HG03025 (cell line): ENCODE results near the gene ALDOB.
"Not testable (repeated sequence)": the region's sequence is repeated elsewhere in the genome, so short reads cannot be mapped to it uniquely, and the experiment has no call there.

Experiments
- ATAC-seq: cut with Tn5 transposase; IDR thresholded peaks from one replicate; pipeline ENCODE4 v1.9.1; 2021; ENCODE audit warnings: mild to moderate bottlenecking, moderate library complexity; ENCODE audit not compliant: unreplicated experiment, low FRiP score

The ALDOB gene

GRCh38 chr9:101394687-101395086 lies 40.9 kb downstream of the ALDOB start:
- ATAC-seq = no peak

- no peak for ATAC-seq
Observed at GRCh38 chr9:101393135-101393534, 42.4 kb downstream of the ALDOB start.

GRCh38 chr9:101388507-101388993 lies 47.0 kb downstream of the ALDOB start:
- ATAC-seq = no peak

GRCh38 chr9:101387871-101388506 lies 47.6 kb downstream of the ALDOB start:
- ATAC-seq = no peak

GRCh38 chr9:101384873-101385536 lies 50.6 kb downstream of the ALDOB start, which contains the start of gene BAAT:
TSS of gene BAAT (minus strand) at chr9:101385006. CDS start at chr9:101371404, 13,602 bp downstream.
- ATAC-seq = not testable (repeated sequence)

GRCh38 chr9:101383361-101383760 lies 52.2 kb downstream of the ALDOB start:
- no peak for ATAC-seq

GRCh38 chr9:101381833-101382342 lies 53.7 kb downstream of the ALDOB start:
- ATAC-seq = no peak

GRCh38 chr9:101381118-101381517 lies 54.5 kb downstream of the ALDOB start:
- ATAC-seq = no peak

- no peak for ATAC-seq
Observed at GRCh38 chr9:101380295-101380694, 55.3 kb downstream of the ALDOB start.

- no peak for ATAC-seq
Observed at GRCh38 chr9:101376111-101376848, 59.3 kb downstream of the ALDOB start.

GRCh38 chr9:101375546-101375945 lies 60.0 kb downstream of the ALDOB start:
- ATAC-seq = no peak

GRCh38 chr9:101372327-101373118 lies 63.1 kb downstream of the ALDOB start:
- ATAC-seq = no peak

GRCh38 chr9:101371813-101372212 lies 63.8 kb downstream of the ALDOB start:
- no peak for ATAC-seq
